ENCODE results near the gene TMEM143.
A peak's percentile ranks its signal among the peaks of the same experiment; 100 is the strongest.

Gene TMEM143

DNA sequence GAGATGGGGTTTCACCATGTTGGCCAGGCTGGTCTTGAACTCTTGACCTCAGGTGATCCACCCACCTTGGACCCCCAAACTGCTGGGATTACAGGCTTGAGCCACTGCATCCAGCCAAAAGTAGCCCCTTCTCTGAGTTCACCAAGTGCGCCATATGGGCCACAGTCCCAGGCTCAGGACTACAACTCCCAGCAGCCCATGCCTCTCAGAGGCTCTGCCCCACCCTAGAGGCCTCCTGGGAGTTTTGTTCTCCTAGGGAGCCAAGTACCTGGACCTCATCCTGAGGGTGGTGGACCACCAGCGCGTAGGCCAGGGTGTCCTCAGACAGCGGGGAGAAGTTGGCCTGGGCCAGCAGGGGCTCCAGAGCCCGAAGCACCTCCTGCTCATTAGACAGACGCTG is 18.8 kb downstream of the TMEM143 start:
- TF ChIP-seq YY1 (IDR thresholded peaks at IDR 0.05; ENCODE audit: low read depth): no peak

DNA sequence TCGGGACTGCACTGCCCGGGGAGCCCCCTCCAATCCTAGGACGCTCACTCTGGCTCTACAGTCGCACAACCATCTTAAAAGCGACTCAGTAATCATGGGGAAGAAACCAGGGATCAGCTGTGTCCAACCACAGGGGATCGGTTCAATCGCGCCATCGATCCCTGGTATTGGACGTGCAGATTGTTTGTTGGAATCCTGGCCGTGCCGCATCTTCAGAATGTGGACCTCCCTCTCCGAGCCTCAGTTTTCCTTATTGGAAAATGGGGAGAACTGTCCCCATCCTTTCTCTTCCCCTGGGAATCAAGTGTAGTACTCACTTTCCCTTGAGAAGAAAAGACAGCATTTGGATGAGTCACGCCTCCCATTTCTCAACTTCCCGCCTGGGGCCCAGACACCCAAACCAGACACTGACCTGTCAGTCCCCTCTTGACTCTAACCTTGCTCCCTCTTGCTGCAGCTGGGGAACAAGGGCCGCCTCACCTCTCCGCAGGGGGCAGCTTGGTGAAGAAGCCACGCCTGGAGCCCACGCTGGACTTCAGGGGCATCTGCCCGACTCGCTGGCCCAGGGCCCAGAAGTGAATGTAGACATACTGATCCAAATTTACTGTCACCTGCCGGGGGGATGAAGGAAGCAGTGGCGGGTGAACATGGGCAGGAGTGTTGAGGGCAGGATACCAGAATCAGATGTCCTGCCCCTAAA is 20.7 kb downstream of the TMEM143 start:
- TF ChIP-seq ZBTB7A (IDR thresholded peaks at IDR 0.05; ENCODE audit: low read depth) (no peak), TCF12 (IDR thresholded peaks at IDR 0.05; ENCODE audit: low read depth) (no peak), EP300 (IDR thresholded peaks at IDR 0.05; ENCODE audit: borderline replicate concordance) (no peak), TAF1 (IDR thresholded peaks at IDR 0.05; ENCODE audit: low read depth) (no peak), CREB1 (IDR thresholded peaks at IDR 0.05; ENCODE audit: low read depth) (no peak), NFIC (IDR thresholded peaks at IDR 0.05) (no peak), FOXM1 (IDR thresholded peaks at IDR 0.05; ENCODE audit: borderline replicate concordance, low read depth) (no peak)
- TF ChIP-seq, protein P1, sequence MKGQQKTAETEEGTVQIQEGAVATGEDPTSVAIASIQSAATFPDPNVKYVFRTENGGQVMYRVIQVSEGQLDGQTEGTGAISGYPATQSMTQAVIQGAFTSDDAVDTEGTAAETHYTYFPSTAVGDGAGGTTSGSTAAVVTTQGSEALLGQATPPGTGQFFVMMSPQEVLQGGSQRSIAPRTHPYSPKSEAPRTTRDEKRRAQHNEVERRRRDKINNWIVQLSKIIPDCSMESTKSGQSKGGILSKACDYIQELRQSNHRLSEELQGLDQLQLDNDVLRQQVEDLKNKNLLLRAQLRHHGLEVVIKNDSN (IDR thresholded peaks at IDR 0.05): no peak
- TF ChIP-seq, protein P2, sequence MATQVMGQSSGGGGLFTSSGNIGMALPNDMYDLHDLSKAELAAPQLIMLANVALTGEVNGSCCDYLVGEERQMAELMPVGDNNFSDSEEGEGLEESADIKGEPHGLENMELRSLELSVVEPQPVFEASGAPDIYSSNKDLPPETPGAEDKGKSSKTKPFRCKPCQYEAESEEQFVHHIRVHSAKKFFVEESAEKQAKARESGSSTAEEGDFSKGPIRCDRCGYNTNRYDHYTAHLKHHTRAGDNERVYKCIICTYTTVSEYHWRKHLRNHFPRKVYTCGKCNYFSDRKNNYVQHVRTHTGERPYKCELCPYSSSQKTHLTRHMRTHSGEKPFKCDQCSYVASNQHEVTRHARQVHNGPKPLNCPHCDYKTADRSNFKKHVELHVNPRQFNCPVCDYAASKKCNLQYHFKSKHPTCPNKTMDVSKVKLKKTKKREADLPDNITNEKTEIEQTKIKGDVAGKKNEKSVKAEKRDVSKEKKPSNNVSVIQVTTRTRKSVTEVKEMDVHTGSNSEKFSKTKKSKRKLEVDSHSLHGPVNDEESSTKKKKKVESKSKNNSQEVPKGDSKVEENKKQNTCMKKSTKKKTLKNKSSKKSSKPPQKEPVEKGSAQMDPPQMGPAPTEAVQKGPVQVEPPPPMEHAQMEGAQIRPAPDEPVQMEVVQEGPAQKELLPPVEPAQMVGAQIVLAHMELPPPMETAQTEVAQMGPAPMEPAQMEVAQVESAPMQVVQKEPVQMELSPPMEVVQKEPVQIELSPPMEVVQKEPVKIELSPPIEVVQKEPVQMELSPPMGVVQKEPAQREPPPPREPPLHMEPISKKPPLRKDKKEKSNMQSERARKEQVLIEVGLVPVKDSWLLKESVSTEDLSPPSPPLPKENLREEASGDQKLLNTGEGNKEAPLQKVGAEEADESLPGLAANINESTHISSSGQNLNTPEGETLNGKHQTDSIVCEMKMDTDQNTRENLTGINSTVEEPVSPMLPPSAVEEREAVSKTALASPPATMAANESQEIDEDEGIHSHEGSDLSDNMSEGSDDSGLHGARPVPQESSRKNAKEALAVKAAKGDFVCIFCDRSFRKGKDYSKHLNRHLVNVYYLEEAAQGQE (IDR thresholded peaks at IDR 0.05; ENCODE audit: low read depth): no peak

DNA sequence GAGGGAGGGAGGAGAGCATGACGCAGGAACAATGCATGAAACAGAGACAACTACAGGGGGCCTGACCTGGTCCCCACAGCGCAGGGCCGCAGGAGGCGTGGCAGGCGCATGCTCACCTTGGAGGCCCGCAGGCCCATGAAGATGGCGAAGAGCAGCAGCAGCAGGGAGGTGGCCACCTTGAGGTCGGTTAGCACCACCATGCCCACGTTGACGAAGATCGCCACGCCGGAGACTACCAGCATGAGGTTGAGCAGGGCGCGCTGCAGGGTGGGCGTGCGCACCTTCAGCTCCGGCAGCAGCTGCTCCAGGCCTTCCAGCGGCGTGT is 21.4 kb downstream of the TMEM143 start:
- no peak for TF ChIP-seq EP300 (IDR thresholded peaks at IDR 0.05; ENCODE audit: borderline replicate concordance)
- no peak for TF ChIP-seq NFIC (IDR thresholded peaks at IDR 0.05)
- TF ChIP-seq TAF1 (IDR thresholded peaks at IDR 0.05; ENCODE audit: low read depth): no peak
- TF ChIP-seq ZBTB7A (IDR thresholded peaks at IDR 0.05; ENCODE audit: low read depth): no peak
- no peak for TF ChIP-seq CEBPB (IDR thresholded peaks at IDR 0.05)
- TF ChIP-seq EGR1 (IDR thresholded peaks at IDR 0.05): no peak
- TF ChIP-seq YY1 (IDR thresholded peaks at IDR 0.05; ENCODE audit: low read depth): no peak
- no peak for TF ChIP-seq RAD21 (IDR thresholded peaks at IDR 0.05; ENCODE audit: low read depth)
- TF ChIP-seq, protein P3, sequence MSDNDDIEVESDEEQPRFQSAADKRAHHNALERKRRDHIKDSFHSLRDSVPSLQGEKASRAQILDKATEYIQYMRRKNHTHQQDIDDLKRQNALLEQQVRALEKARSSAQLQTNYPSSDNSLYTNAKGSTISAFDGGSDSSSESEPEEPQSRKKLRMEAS (IDR thresholded peaks at IDR 0.05): no peak
- TF ChIP-seq TCF12 (IDR thresholded peaks at IDR 0.05; ENCODE audit: low read depth): no peak
- no peak for TF ChIP-seq CREB1 (IDR thresholded peaks at IDR 0.05; ENCODE audit: low read depth)
- TF ChIP-seq, protein P1 (IDR thresholded peaks at IDR 0.05): no peak
- TF ChIP-seq, protein P2 (IDR thresholded peaks at IDR 0.05; ENCODE audit: low read depth): no peak
- no peak for TF ChIP-seq TEAD4 (IDR thresholded peaks at IDR 0.05)
- TF ChIP-seq FOXM1 (IDR thresholded peaks at IDR 0.05; ENCODE audit: borderline replicate concordance, low read depth): no peak

DNA sequence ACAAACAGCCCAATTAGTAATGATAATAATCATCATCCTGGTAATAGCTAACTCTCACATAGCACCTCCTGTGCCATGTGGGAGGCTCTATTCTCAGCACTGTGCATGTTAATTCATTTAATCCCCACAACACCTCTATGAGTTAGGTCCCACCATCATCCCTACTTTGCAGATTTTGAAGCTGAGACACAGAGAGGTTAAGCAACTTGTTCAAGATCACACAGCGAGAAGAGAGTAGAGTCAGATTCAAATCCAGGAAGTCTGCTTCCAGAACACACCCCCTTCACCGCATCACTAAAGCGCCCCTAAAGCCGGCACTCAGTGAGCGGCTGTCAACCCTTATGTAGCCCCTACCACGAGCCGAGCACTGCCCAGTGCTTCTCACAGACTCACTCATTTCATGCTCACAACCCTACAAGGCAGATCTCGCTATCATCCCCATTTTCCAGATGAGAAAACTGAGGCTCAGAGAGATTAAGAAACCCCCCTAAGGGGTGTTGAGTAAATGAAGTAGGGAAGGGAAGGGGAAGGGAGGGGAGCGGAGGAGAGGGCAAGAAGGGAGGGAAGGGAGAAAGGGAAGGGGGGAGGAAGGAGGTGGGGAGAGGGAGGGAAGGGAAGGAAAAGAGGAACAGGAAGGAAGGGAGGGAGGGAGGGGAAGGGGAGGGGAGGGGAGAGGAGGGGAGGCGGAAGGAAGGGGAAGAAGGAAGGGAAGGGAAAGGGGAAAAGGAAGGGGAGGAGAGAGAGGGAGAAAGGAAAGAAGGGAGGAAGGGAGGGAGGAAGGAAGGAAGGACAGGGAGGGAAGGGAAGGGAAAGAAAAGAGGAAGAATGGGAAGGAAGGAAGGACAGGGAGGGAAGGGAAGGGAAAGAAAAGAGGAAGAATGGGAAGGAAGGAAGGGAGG is 22.0 kb downstream of the TMEM143 start:
- TF ChIP-seq, protein P1 (IDR thresholded peaks at IDR 0.05): no peak
- TF ChIP-seq FOXM1 (IDR thresholded peaks at IDR 0.05; ENCODE audit: borderline replicate concordance, low read depth) (no peak), TEAD4 (IDR thresholded peaks at IDR 0.05) (no peak), NFIC (IDR thresholded peaks at IDR 0.05) (no peak), EGR1 (IDR thresholded peaks at IDR 0.05) (no peak), TAF1 (IDR thresholded peaks at IDR 0.05; ENCODE audit: low read depth) (no peak), ZBTB7A (IDR thresholded peaks at IDR 0.05; ENCODE audit: low read depth) (no peak), CREB1 (IDR thresholded peaks at IDR 0.05; ENCODE audit: low read depth) (no peak), EP300 (IDR thresholded peaks at IDR 0.05; ENCODE audit: borderline replicate concordance) (no peak)
- TF ChIP-seq, protein P3 (IDR thresholded peaks at IDR 0.05): no peak

DNA sequence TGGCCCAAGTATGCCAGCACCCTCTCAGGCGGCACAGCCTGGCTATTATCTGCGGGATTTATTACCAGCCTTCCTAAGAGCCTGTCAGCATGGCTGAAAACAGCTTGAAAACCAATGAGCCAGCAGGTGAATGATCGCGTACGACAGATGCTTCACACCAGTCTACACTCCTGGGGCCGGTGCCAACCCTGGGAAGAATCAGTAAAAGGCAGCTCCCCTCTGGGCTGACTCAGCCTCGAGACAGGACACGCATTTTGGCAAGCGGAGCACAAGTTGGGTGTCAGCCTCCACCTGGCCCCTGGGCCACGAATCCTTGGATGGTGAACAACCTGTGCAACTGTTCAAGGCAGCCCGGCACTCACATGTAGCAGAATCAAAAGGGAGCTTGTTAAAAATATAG is 22.7 kb downstream of the TMEM143 start:
- no peak for TF ChIP-seq TCF12 (IDR thresholded peaks at IDR 0.05; ENCODE audit: low read depth)
- TF ChIP-seq NFIC (IDR thresholded peaks at IDR 0.05): peak; percentile 28; the same call in 1 of the 2 replicates

All from Ishikawa (cell line).